GM21447 (cell line): Measurements from ENCODE around the gene PLXNA1.
A peak's percentile ranks its signal among the peaks of the same experiment; 100 is the strongest.

Source experiments
- ATAC-seq: cut with Tn5 transposase; IDR thresholded peaks from one replicate; pipeline ENCODE4 v1.9.1; 2021; ENCODE audit not compliant: unreplicated experiment

The PLXNA1 gene

GRCh38 chr3:126982471-126983175, at the start of gene PLXNA1:
TSS of gene PLXNA1 (plus strand) at chr3:126983115. CDS start at chr3:126988594, 5,479 bp downstream.
- peak; percentile 70 for ATAC-seq

GRCh38 chr3:126934031-126934531, 48.8 kb upstream of the PLXNA1 start:
- ATAC-seq = no peak

DNA sequence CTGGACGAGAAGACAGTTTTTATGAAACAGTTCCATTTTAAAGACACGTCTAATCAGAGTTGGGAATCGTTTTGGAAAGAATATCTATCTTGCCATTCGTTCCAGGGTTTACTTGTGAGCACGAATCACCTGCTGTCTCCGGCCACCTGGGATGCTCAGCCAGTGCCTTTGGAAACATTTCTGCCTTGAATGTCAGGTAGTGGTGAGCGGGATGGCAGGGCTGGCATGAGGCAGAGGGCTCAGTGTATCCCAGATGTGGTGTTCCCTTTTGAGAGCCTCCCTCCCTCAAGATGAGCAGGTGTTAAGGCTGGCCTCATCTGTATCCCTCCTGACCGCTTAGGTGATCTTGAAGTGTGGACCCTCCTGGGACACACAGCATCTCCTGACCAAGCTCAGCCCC, 47.9 kb upstream of the PLXNA1 start:
- no peak for ATAC-seq

DNA sequence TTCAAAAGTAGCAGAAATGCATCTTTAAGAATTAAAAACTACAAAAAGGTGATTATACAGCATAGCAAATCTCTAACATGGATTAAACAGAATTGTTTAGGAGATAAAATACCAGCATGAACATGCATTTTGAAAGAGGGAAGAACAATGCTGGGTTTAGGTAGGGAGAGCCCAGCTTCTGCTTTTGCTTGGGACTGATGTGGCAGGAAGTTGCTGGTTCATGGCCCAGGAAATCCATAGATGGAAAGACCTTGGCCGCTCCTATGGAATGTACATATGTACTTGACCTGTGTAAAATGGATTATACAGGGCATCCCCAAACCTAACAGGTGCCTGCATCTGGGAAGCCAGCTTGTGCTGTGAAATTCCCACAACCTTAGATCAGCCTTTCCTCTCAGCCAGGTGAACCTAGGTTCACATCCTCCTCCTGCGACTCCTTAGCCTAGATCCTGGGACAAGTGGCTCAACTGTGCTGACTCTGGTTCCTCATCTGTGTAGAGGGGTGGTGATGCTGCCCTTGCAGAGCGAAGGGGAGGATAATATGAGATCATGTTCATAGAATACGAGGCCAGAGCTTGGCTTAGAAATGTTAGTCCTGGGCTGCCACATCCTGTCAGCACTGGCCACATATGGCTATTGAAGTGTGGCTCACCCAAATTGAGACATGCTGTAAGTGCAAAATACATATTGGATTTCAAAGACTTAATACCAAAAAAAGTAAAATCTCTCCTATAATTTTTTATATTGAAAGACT, 47.0 kb upstream of the PLXNA1 start:
- ATAC-seq = no peak

DNA sequence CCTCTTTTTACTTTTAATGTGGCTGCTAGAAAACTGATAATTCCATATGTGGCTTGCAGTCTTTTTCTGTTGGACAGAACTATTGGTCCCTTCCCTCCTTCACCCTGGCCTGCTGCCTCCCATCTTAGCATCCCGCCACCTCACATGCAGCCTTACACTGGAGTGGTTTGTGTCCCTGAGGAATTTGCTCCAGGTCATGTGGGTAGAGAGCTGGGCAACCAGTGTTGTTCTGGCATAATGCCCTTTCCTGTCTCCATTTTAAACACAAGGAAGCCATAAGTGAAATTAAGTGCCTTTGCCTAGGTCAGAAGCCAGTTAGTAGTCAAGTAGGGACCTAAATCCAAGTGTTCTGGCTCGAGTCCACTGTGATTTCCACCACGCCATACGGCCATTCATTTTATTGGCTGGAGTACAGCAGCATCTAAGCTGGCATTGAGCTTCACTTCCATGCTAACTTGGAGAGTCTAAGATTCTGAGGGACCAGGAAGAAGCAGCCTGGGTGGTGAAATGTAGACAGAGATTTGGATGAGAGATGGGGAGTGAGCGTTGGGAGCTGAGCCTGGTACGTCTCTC, 46.0 kb upstream of the PLXNA1 start:
- no peak for ATAC-seq

- no peak for ATAC-seq
These were observed 45.4 kb upstream of the PLXNA1 start for GRCh38 chr3:126937533-126937932.

DNA sequence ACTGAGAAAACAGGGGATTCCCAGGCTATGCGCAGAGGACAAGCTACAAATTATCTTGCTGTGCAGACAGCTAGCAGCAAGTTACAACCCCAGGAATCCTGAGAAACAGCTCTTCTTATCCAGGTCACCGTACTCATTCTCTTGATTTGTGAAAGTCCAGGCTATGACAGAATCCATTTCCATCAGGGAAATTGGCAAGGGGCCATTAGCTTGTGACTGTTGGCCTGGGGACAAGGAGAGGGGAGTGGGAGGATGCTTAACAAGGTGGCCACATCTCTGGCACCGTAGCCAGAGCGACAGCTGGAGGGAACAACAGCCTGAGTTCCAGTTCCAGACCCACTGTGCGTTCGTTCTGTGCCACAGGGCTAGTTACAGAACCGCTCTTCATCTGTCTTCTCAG, 44.9 kb upstream of the PLXNA1 start:
- no peak for ATAC-seq

DNA sequence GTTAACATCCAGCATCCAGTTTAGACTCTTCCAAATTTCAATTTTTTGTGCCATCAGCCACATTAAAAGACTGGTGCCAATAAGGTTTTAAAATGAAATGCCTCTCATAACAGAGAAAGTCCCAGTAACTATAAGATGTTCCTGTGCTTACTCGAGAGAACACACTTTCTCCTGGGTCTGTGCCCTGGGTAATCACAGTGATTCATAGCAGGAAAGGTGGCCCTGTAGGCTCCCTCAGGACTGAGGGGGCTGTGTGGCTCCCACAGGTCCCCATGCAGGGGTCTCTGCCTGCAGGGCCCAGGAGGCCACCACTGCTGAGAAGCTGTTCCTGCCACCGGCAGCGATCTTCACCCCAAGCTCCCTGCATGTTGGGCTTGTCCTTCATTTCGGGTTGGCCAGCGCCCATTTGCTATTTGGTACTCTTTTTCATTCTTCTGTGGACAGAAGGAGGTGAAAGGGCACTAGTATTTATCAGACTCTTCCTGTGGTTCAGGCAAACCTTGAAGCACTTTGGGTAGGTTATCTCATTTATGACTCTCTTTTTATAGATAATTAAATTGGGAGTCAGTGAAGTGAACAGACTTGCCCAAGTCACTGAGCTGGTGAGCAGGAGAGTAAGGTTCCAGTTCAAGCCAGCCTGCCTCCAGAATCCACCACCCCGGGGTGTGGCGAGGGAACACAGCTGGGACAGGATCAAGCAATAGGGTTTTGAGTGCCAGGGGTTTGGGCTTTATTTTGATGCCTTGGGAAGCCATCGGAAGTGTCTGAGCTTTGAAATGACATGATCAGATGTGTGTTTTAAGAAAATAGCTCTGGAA, 44.2 kb upstream of the PLXNA1 start:
- ATAC-seq = no peak

- ATAC-seq = no peak
These were observed 43.6 kb upstream of the PLXNA1 start for GRCh38 chr3:126939338-126939718.

- ATAC-seq = no peak
These were observed 43.2 kb upstream of the PLXNA1 start for GRCh38 chr3:126939733-126940132.

- ATAC-seq = no peak
These were observed 41.1 kb upstream of the PLXNA1 start for GRCh38 chr3:126941721-126942270.

DNA sequence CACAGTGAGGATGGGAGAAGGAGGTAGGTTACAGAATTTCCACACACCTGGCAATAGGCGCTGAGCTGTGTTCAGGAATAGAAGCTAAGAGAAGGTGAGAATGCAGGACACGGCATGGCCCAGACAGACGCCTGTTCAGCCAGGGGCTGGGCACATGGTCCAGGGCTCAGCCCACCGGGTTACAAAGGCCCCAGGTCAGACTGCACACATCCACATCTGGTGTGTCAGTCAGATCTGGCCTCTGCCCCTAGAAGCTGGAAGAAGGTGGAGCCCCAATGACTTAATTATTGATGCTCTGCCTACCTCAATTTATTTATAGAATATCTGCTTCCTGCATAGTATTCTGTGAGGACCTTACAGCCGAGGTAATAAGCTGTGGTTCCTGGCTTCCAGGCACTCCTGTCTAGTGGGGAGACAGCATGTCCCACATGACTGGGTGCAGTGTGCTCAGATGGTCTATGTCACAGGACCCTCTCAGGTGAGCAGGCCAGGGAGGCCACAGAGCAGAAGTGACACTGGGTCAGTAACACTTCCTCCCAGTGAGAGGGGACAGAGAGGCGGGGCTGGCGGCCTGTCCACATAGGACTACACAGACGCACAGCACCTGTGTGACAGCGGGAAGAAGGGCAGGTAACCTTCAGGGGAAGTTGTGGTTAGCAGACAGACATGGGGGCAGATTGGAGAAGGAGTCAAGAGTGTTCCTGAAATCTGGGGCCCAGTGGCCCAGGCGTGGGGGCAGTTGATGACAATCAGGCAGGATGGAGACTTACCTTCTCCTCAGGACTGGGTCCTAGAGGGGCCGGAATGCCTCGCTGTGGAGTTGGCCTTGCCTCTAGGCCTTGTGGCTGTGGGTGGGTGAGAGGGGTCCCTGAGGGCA, 38.6 kb upstream of the PLXNA1 start:
- ATAC-seq = no peak

- ATAC-seq = no peak
These were observed 37.7 kb upstream of the PLXNA1 start for GRCh38 chr3:126945171-126945721.

DNA sequence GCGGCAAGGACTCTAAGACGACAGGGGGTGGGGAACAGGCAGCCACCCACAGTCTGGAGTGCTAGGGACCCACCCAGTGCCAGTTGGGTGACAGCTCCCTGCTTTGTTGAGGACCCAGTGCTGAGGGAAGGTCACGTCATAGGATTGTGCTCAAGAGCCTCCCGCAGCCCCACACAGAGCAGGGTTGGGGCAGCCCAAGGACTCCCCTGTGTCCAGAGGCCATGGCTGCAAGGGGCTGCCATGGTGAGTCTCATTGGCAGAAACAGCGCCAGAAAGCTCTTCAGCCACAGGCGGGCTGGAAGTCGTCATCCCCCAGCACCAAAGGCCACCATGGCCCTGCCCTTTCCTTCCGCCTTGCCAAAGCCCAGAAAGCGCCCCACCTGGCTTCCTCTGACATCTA, 37.0 kb upstream of the PLXNA1 start:
- ATAC-seq = no peak

GRCh38 chr3:126946405-126946804, 36.5 kb upstream of the PLXNA1 start:
- no peak for ATAC-seq

DNA sequence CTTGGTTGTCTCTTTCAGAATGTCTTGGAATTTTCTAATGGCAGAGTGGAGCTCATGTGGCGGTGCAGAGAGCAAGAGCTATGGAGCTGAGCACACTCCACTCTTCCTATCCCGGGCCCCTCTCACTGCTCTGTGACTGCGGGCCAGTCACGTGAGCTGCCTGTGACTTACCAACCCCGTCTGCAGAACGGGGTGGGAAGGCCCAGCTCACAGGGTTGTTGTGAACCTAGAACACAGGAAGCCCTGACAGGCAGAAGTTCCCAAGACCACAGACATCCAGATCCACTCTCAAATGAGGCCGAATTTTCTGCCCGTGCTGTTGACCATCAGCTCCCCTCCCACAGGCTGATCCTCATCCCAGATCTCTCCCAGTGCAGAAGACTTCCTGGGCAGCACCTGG, 35.5 kb upstream of the PLXNA1 start:
- no peak for ATAC-seq

GRCh38 chr3:126948980-126949535, 33.9 kb upstream of the PLXNA1 start:
- ATAC-seq = no peak

GRCh38 chr3:126951561-126951960, 31.4 kb upstream of the PLXNA1 start:
- no peak for ATAC-seq

GRCh38 chr3:126952261-126952982, 30.5 kb upstream of the PLXNA1 start:
- ATAC-seq = no peak
